Measurements from ENCODE around the gene HCAR2. TPM values are rescaled to one million over a fixed set of nuclear protein-coding genes. Genes with fewer than 3 reads are reported as not detected.
"Not testable (repeated sequence)": the region's sequence is repeated elsewhere in the genome, so short reads cannot be mapped to it uniquely, and the experiment has no call there.

The HCAR2 gene
- total RNA-seq, 1 experiment from 2014 or later, result 2.6 TPM

DNA sequence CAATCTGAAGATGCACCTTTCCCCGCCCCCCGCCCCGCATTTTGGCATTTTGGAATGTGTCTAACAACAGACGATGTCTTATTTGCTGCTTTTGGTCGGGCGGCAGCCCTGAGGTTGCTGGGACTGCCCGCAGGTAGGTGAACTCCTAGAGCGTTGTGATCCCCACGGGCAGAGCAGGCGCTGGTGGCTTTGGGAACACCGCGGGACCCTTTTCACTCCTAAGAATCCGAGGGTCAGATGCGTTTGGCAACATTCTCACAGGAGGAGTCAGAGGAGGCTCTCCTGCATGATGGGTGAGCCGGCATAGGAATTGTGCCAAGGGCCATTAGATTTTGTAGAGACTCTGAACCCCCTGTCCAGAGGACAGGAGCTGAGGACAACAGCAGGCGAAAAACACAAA, 41.9 kb downstream of the HCAR2 start:
- ChIA-PET POLR2A (ENCODE audit: unreplicated experiment) (no interaction called here), CTCF (no interaction called here)
- TF ChIP-seq CTCF (conservative IDR thresholded peaks at IDR 0.05) (no peak), EZH2 (IDR thresholded peaks at IDR 0.05; ENCODE audit: low read depth) (no peak)
- no peaks in the 10 kb centered on the region for H3K9me2 ChIP-seq (ENCODE audit: insufficient read depth)
- no peaks in the 10 kb centered on the region for H3F3A ChIP-seq (ENCODE audit: insufficient read depth, low read depth)
- no peak overlapping the region for H3K27ac ChIP-seq
- no peaks in the 10 kb centered on the region for H3K27me3 ChIP-seq (ENCODE audit: insufficient read depth, low read depth)
- no peaks in the 10 kb centered on the region for H3K36me3 ChIP-seq (ENCODE audit: low read depth)
- H3K4me3 ChIP-seq, result no peak overlapping the region
- H2AFZ ChIP-seq, result no peak overlapping the region
- no TSS peak for BruUV-seq (replicated peaks)
- intact Hi-C loops (cut with micrococcal nuclease; ENCODE audit: unreplicated experiment), result no loop called here
- DNase-seq, result no peak
- H4K20me1 ChIP-seq (ENCODE audit: insufficient read depth), result no peaks in the 10 kb centered on the region
- H3K9me3 ChIP-seq (ENCODE audit: insufficient read depth, low read depth), result no peaks in the 10 kb centered on the region
- H3K4me1 ChIP-seq (replicated peaks; ENCODE audit: insufficient read depth), result no peaks in the 10 kb centered on the region
- H3K4me2 ChIP-seq, result no peak overlapping the region
- H3K79me2 ChIP-seq (ENCODE audit: low read depth), result no peaks in the 10 kb centered on the region

- Histone ChIP-seq H3K27ac (no peak overlapping the region), H4K20me1 (ENCODE audit: insufficient read depth) (no peaks in the 10 kb centered on the region), H3K4me1 (replicated peaks; ENCODE audit: insufficient read depth) (no peaks in the 10 kb centered on the region), H3K79me2 (ENCODE audit: low read depth) (no peaks in the 10 kb centered on the region), H2AFZ (no peak overlapping the region), H3K4me2 (no peak overlapping the region), H3K36me3 (ENCODE audit: low read depth) (no peaks in the 10 kb centered on the region), H3K27me3 (ENCODE audit: insufficient read depth, low read depth) (no peaks in the 10 kb centered on the region), H3K9me3 (ENCODE audit: insufficient read depth, low read depth) (no peaks in the 10 kb centered on the region), H3K4me3 (no peak overlapping the region), H3K9me2 (ENCODE audit: insufficient read depth) (no peaks in the 10 kb centered on the region), H3F3A (ENCODE audit: insufficient read depth, low read depth) (no peaks in the 10 kb centered on the region)
- no TSS peak for BruUV-seq (replicated peaks)
- TF ChIP-seq CTCF (conservative IDR thresholded peaks at IDR 0.05) (no peak), EZH2 (IDR thresholded peaks at IDR 0.05; ENCODE audit: low read depth) (no peak)
- CTCF ChIA-PET, result interaction anchor here (0.6 kb wide), 1 partner anchor 157 kb away, joined by 7 read pairs; no protein-coding TSS in a partner anchor
- POLR2A ChIA-PET (ENCODE audit: unreplicated experiment), result no interaction called here
- intact Hi-C loops (cut with micrococcal nuclease; ENCODE audit: unreplicated experiment), result no loop called here
- no peak for DNase-seq
Observed at GRCh38 chr12:122659579-122659978, 43.6 kb downstream of the HCAR2 start.

DNA sequence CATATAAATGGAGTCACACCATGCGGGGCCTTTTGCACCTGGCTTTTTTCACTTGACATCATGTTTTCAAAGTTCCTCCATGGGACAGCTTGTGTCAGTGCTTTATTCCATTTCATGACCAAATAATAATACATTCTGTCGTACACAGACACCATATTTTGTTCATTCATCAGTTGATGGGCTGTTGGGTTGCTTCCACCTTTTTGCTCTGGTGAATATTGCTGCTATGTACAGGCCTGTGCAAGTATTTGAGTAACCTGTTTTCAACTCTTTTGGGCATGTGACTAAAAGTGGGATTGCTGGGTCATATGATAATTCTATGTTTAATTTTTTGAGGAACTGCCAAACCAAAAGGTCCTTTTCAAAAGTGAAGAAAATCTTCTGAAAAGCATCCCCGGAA, 46.9 kb downstream of the HCAR2 start:
- Histone ChIP-seq H3K9me2 (ENCODE audit: insufficient read depth) (no peaks in the 10 kb centered on the region), H3K4me2 (no peak overlapping the region), H3K36me3 (ENCODE audit: low read depth) (no peaks in the 10 kb centered on the region), H3K9me3 (ENCODE audit: insufficient read depth, low read depth) (no peaks in the 10 kb centered on the region), H2AFZ (no peak overlapping the region), H3K27ac (no peak overlapping the region), H3K4me3 (no peak overlapping the region), H3K79me2 (ENCODE audit: low read depth) (no peaks in the 10 kb centered on the region), H4K20me1 (ENCODE audit: insufficient read depth) (no peaks in the 10 kb centered on the region), H3K27me3 (ENCODE audit: insufficient read depth, low read depth) (no peaks in the 10 kb centered on the region), H3K4me1 (replicated peaks; ENCODE audit: insufficient read depth) (no peaks in the 10 kb centered on the region), H3F3A (ENCODE audit: insufficient read depth, low read depth) (peaks cover 7% of the 10 kb centered on the region)
- CTCF ChIA-PET, result no interaction called here
- DNase-seq, result no peak
- TF ChIP-seq EZH2 (IDR thresholded peaks at IDR 0.05; ENCODE audit: low read depth) (no peak), CTCF (conservative IDR thresholded peaks at IDR 0.05) (no peak)
- POLR2A ChIA-PET (ENCODE audit: unreplicated experiment), result no interaction called here
- intact Hi-C loops (cut with micrococcal nuclease; ENCODE audit: unreplicated experiment), result no loop called here
- BruUV-seq (replicated peaks), result no TSS peak

DNA sequence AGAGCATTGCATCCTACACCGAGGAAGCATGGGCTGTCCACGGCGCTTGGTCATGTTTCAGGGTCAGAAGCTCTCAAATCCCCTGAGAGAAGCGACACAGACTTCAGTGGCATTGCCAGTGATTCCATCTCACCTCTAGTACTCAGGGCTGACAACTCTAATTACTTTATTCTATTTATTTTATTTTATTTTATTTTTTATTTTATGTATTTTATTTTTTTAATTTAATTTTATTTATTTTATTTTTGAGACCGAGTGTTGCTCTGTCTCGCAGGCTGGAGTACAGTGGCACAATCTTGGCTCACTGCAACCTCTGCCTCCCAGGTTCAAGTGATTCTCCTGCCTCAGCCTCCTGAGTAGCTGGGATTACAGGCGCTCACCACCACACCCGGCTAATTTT, 49.9 kb downstream of the HCAR2 start:
- H3K9me3 ChIP-seq (ENCODE audit: insufficient read depth, low read depth); POLR2A ChIA-PET (ENCODE audit: unreplicated experiment); CTCF ChIA-PET; H2AFZ ChIP-seq; H3K4me2 ChIP-seq; H3K4me1 ChIP-seq (replicated peaks; ENCODE audit: insufficient read depth); H3K79me2 ChIP-seq (ENCODE audit: low read depth); H4K20me1 ChIP-seq (ENCODE audit: insufficient read depth); H3K4me3 ChIP-seq; BruUV-seq (replicated peaks); H3K27ac ChIP-seq; H3K36me3 ChIP-seq (ENCODE audit: low read depth); H3K9me2 ChIP-seq (ENCODE audit: insufficient read depth); H3K27me3 ChIP-seq (ENCODE audit: insufficient read depth, low read depth); DNase-seq; H3F3A ChIP-seq (ENCODE audit: insufficient read depth, low read depth); intact Hi-C loops (cut with micrococcal nuclease; ENCODE audit: unreplicated experiment): not testable (repeated sequence)
